Measurements from ENCODE around the gene WWOX.

GRCh38 chr16:79096246-79096645, 996.8 kb downstream of the WWOX start:
- TF ChIP-seq EP300 (conservative IDR thresholded peaks at IDR 0.05; ENCODE audit: poor library complexity, severe bottlenecking) (no peak), CTCF (IDR thresholded peaks at IDR 0.05; ENCODE audit: poor library complexity, severe bottlenecking) (no peak), EZH2 (IDR thresholded peaks at IDR 0.05; ENCODE audit: borderline replicate concordance, insufficient read depth, low read length, poor library complexity, severe bottlenecking) (no peak)

Measured in neural cell (in vitro differentiated cells).